Smooth muscle cell (in vitro differentiated cells): Measurements from ENCODE around the gene COL6A3. TPM values are rescaled to one million over a fixed set of nuclear protein-coding genes. Genes with fewer than 3 reads are reported as not detected.

Experiments
- DNase-seq: peaks from one replicate; lab custom pipeline; 2025; ENCODE audit not compliant: unreplicated experiment; lab: John Stamatoyannopoulos, UW
- H2AFZ ChIP-seq: fragments of 200-600 bp; sonication (generic); 2 replicates; pipeline ENCODE4 v1.6.0; 2016; ENCODE audit warnings: antibody characterized with exemption, low read depth, mild to moderate bottlenecking
- H3F3A ChIP-seq: fragments of 200-600 bp; sonication (generic); 2 replicates; pipeline ENCODE4 v1.6.0; 2017; ENCODE audit warnings: antibody characterized with exemption, low read depth
- H3K27ac ChIP-seq: fragments of 200-600 bp; sonication (generic); 2 replicates; pipeline ENCODE4 v1.5.1; 2016; ENCODE audit warnings: low read depth, mild to moderate bottlenecking
- H3K27me3 ChIP-seq: fragments of 200-600 bp; sonication (generic); 2 replicates; pipeline ENCODE4 v1.6.1; 2016; ENCODE audit warnings: low read depth, mild to moderate bottlenecking
- H3K36me3 ChIP-seq: fragments of 200-600 bp; sonication (generic); 2 replicates; pipeline ENCODE4 v1.5.1; 2016; ENCODE audit warnings: low read depth
- H3K4me1 ChIP-seq: fragments of 200-600 bp; sonication (generic); 2 replicates; pipeline ENCODE4 v1.5.1; 2016; ENCODE audit warnings: low read depth
- H3K4me2 ChIP-seq: fragments of 200-600 bp; sonication (generic); 2 replicates; pipeline ENCODE4 v1.6.0; 2016; ENCODE audit warnings: mild to moderate bottlenecking
- H3K4me3 ChIP-seq: fragments of 200-600 bp; sonication (generic); 2 replicates; pipeline ENCODE4 v1.5.1; 2016; ENCODE audit warnings: mild to moderate bottlenecking
- H3K79me2 ChIP-seq: fragments of 200-600 bp; sonication (generic); 2 replicates; pipeline ENCODE4 v1.6.0; 2016; ENCODE audit warnings: low read depth, mild to moderate bottlenecking
- H3K9ac ChIP-seq: fragments of 200-600 bp; sonication (generic); 2 replicates; pipeline ENCODE4 v1.6.0; 2016; ENCODE audit warnings: low read depth
- H3K9me3 ChIP-seq: fragments of 200-600 bp; sonication (generic); replicated peaks from 2 replicates; pipeline ENCODE4 v1.5.1; 2016; ENCODE audit warnings: low read depth
- H4K20me1 ChIP-seq: fragments of 200-600 bp; sonication (generic); 2 replicates; pipeline ENCODE4 v1.6.0; 2016; ENCODE audit warnings: low read depth
- WGBS: methylation state at CpG from one replicate; pipeline ENCODE4 v1.1.7; 2016; ENCODE audit warnings: low lambda C conversion rate; 5-methylcytosine and 5-hydroxymethylcytosine counted together
- polyA plus RNA-seq: library from polyadenylated mRNA; unstranded; fragments of >200 nt; fragmentation: Nextera tagmentation; extraction: Ambion mirVana; gene quantifications from 2 replicates; pipeline ENCODE4 v1.2.1, GENCODE V29; 2016
- total RNA-seq: library from RNA; depleted of rRNA; stranded (reverse); fragments of >200 nt; gene quantifications from 2 replicates; pipeline ENCODE4 v1.2.3, GENCODE V29; 2014
- TF ChIP-seq, protein P1 (sequence below): fragments of 200-600 bp; sonication (generic); IDR thresholded peaks from 2 replicates; pipeline ENCODE4 v1.5.1; 2017; ENCODE audit warnings: borderline replicate concordance, mild to moderate bottlenecking, antibody characterized with exemption; ENCODE audit not compliant: insufficient read depth, poor library complexity, severe bottlenecking

COL6A3 gene
- total and polyA plus RNA-seq, 2 experiments from 2014 or later: 888 to 1,708 TPM

DNA sequence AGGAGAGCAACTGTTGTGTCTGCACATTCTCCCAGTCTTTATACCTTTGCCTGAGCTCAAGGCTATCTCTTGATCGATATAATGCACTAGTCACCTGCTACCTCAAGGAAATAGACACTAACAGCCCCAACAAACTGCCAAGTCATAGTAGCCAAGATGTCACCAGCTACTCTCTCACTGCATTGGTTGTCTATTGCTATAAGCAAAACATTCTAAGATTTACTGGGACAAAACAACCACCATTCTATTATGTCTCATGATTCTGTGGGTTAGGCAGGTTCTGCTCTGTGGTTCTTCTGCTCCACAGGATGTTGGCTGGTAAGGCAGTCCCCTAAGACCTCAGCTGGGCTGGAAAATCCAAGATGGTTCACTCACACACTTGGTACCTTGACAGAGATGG lies 44.6 kb upstream of the COL6A3 start:
- no peaks in the 10 kb centered on the region for H3K36me3 ChIP-seq
- no peak overlapping the region for H3K4me3 ChIP-seq
- H3K79me2 ChIP-seq: no peaks in the 10 kb centered on the region
- H3K9me3 ChIP-seq: no peaks in the 10 kb centered on the region
- DNase-seq: no peak
- H3K9ac ChIP-seq: no peak overlapping the region
- H4K20me1 ChIP-seq: no peaks in the 10 kb centered on the region
- no peak overlapping the region for H3K4me2 ChIP-seq
- H2AFZ ChIP-seq: no peak overlapping the region
- TF ChIP-seq, protein P1, sequence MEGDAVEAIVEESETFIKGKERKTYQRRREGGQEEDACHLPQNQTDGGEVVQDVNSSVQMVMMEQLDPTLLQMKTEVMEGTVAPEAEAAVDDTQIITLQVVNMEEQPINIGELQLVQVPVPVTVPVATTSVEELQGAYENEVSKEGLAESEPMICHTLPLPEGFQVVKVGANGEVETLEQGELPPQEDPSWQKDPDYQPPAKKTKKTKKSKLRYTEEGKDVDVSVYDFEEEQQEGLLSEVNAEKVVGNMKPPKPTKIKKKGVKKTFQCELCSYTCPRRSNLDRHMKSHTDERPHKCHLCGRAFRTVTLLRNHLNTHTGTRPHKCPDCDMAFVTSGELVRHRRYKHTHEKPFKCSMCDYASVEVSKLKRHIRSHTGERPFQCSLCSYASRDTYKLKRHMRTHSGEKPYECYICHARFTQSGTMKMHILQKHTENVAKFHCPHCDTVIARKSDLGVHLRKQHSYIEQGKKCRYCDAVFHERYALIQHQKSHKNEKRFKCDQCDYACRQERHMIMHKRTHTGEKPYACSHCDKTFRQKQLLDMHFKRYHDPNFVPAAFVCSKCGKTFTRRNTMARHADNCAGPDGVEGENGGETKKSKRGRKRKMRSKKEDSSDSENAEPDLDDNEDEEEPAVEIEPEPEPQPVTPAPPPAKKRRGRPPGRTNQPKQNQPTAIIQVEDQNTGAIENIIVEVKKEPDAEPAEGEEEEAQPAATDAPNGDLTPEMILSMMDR: no peak
- no peak overlapping the region for H3K27ac ChIP-seq
- H3K27me3 ChIP-seq: no peaks in the 10 kb centered on the region
- H3F3A ChIP-seq: no peaks in the 10 kb centered on the region
- 92% methylated on average over 1 of the region's 1 CpG for WGBS
- no peaks in the 10 kb centered on the region for H3K4me1 ChIP-seq

DNA sequence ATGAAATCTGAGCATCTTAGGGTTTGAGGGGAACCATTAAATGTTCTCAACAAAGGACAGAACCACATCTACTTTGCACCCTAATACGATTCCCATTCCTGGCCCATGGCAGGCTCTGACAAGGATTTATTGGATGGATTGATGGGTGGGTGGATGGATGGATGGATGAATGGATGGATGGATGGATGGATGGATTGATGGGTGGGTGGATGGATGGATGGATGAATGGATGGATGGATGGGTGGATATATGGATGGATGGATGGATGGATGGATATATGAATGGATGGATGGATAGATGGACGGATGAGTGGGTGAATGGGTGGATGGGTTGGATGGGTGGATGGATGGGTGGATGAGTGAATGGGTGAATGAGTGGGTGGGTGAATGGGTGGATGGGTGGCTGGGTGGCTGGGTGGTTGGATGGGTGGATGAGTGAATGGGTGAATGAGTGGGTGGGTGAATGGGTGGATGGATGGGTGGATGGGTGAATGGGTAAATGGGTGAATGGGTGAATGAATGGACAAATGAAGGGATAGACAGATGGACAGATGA lies 43.5 kb upstream of the COL6A3 start:
- H3K9me3 ChIP-seq: no peaks in the 10 kb centered on the region
- WGBS: 94% methylated on average over 2 of the region's 2 CpGs

GRCh38 chr2:237456200-237456843 lies 42.4 kb upstream of the COL6A3 start:
- no peak overlapping the region for H2AFZ ChIP-seq
- H3K36me3 ChIP-seq: no peaks in the 10 kb centered on the region
- no peak for DNase-seq
- peak overlapping the region; percentile 25 for H3K27ac ChIP-seq
- H3K4me3 ChIP-seq: no peak overlapping the region
- no peaks in the 10 kb centered on the region for H3K4me1 ChIP-seq
- TF ChIP-seq, protein P1: no peak
- no peak overlapping the region for H3K9ac ChIP-seq
- H3K9me3 ChIP-seq: no peaks in the 10 kb centered on the region
- no peaks in the 10 kb centered on the region for H3K79me2 ChIP-seq
- H3K4me2 ChIP-seq: no peak overlapping the region
- no peaks in the 10 kb centered on the region for H4K20me1 ChIP-seq
- no peaks in the 10 kb centered on the region for H3F3A ChIP-seq
- no peaks in the 10 kb centered on the region for H3K27me3 ChIP-seq
- WGBS: 57% methylated on average over 11 of the region's 11 CpGs

More for the DNA sequence above, 43.5 kb upstream of the COL6A3 start:
- H3K4me1 ChIP-seq: no peaks in the 10 kb centered on the region
- no peaks in the 10 kb centered on the region for H3K27me3 ChIP-seq
- H3K27ac ChIP-seq: peak overlapping the region; percentile 25
- no peaks in the 10 kb centered on the region for H4K20me1 ChIP-seq
- no peak overlapping the region for H3K9ac ChIP-seq
- H3K4me2 ChIP-seq: no peak overlapping the region
- no peaks in the 10 kb centered on the region for H3F3A ChIP-seq
- H3K79me2 ChIP-seq: no peaks in the 10 kb centered on the region
- TF ChIP-seq, protein P1: no peak
- H3K4me3 ChIP-seq: no peak overlapping the region
- no peak for DNase-seq
- H3K36me3 ChIP-seq: no peaks in the 10 kb centered on the region
- no peak overlapping the region for H2AFZ ChIP-seq

DNA sequence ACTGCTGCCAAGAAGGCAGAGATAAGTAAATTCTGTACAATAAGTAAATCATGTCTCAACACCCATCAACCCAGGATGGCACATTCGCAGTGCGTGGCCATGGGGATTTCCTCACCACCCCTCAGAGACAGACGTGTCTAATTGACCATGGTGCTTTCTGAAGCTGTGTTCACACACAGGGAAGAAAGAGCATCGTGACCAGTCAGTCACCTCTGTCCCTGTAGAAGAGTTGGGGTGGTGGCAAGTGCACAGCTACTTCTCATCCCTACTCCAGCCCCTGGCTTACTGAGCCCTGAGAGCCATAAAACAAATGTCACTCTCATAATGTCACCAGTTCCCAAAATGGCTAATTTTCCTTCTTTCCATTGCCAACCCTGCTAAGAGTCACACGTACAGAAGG lies 41.8 kb upstream of the COL6A3 start:
- Histone ChIP-seq H2AFZ (no peak overlapping the region), H4K20me1 (no peaks in the 10 kb centered on the region), H3K79me2 (no peaks in the 10 kb centered on the region), H3K9me3 (no peaks in the 10 kb centered on the region), H3K36me3 (no peaks in the 10 kb centered on the region), H3F3A (no peaks in the 10 kb centered on the region), H3K9ac (no peak overlapping the region), H3K27ac (no peak overlapping the region), H3K4me2 (no peak overlapping the region), H3K4me3 (no peak overlapping the region), H3K4me1 (no peaks in the 10 kb centered on the region), H3K27me3 (no peaks in the 10 kb centered on the region)
- WGBS: 84% methylated on average over 5 of the region's 5 CpGs
- TF ChIP-seq, protein P1: no peak
- no peak for DNase-seq
